ENCODE results near the gene FAM240B.

GRCh38 chr9:38652044-38652443, 67.9 kb downstream of the FAM240B start:
- TF ChIP-seq CTCF (conservative IDR thresholded peaks at IDR 0.05 in 1 of 2, IDR thresholded peaks at IDR 0.05 in 1 of 2; ENCODE audit: extremely low read depth in 1 of 2, insufficient read depth in 1 of 2, low read depth in 1 of 2, low read length in 2 of 2) (no peak), EZH2 (IDR thresholded peaks at IDR 0.05; ENCODE audit: borderline replicate concordance, low read length) (no peak)
